GM23338 (cell line): ENCODE results near the gene ADI1. TPM values are rescaled to one million over a fixed set of nuclear protein-coding genes. Genes with fewer than 3 reads are reported as not detected.

Experiments
- ATAC-seq: fragments of 200-7000 bp; cut with Tn5 transposase; 3 replicates; pipeline ENCODE4 v1.9.1; 2020
- DNase-seq: peaks from one replicate; pipeline ENCODE4 v3.0.0-alpha.2; 2015; ENCODE audit warnings: low spot score
- H2AFZ ChIP-seq: fragments of 200-600 bp; sonication (generic); 2 replicates; pipeline ENCODE4 v1.8.0; 2016; ENCODE audit warnings: antibody characterized with exemption, mild to moderate bottlenecking, moderate library complexity
- H3F3A ChIP-seq: fragments of 200-600 bp; sonication (generic); replicated peaks from 2 replicates; pipeline ENCODE4 v1.8.0; 2017; ENCODE audit warnings: antibody characterized with exemption, mixed run types, low read depth
- H3K27ac ChIP-seq: fragments of 200-600 bp; sonication (generic); 2 replicates; pipeline ENCODE4 v1.6.1; 2016; ENCODE audit warnings: low read depth
- H3K27me3 ChIP-seq: fragments of 200-600 bp; sonication (generic); 2 replicates; pipeline ENCODE4 v1.8.0; 2016; ENCODE audit warnings: mild to moderate bottlenecking, mixed run types, moderate library complexity; ENCODE audit not compliant: insufficient read depth
- H3K36me3 ChIP-seq: fragments of 200-600 bp; sonication (generic); 2 replicates; pipeline ENCODE4 v1.8.0; 2016; ENCODE audit warnings: mild to moderate bottlenecking; ENCODE audit not compliant: insufficient read depth
- H3K4me1 ChIP-seq: fragments of 200-600 bp; sonication (generic); 2 replicates; pipeline ENCODE4 v1.8.0; 2016; ENCODE audit warnings: mild to moderate bottlenecking, moderate library complexity; ENCODE audit not compliant: insufficient read depth
- H3K4me2 ChIP-seq: fragments of 200-600 bp; sonication (generic); 2 replicates; pipeline ENCODE4 v1.7.1; 2017; ENCODE audit warnings: mixed run types
- H3K4me3 ChIP-seq: fragments of 200-600 bp; sonication (generic); 2 replicates; pipeline ENCODE4 v1.6.1; 2016; ENCODE audit warnings: mixed run types
- H3K79me2 ChIP-seq: fragments of 200-600 bp; sonication (generic); replicated peaks from 2 replicates; pipeline ENCODE4 v1.8.0; 2017; ENCODE audit warnings: mild to moderate bottlenecking; ENCODE audit not compliant: insufficient read depth
- H3K9me2 ChIP-seq: fragments of 200-600 bp; sonication (generic); 2 replicates; pipeline ENCODE4 v1.8.0; 2017; ENCODE audit not compliant: insufficient read depth
- H4K20me1 ChIP-seq: fragments of 200-600 bp; sonication (generic); replicated peaks from 2 replicates; pipeline ENCODE4 v1.8.0; 2017; ENCODE audit warnings: mild to moderate bottlenecking; ENCODE audit not compliant: insufficient read depth
- H3K27ac Mint-ChIP-seq: 2 replicates; pipeline ENCODE4 v1.8.0; 2020; ENCODE audit warnings: inconsistent platforms, mild to moderate bottlenecking, moderate library complexity, mixed read lengths
- H3K27me3 Mint-ChIP-seq: 3 replicates; pipeline ENCODE4 v1.8.0; 2022; ENCODE audit warnings: low read depth, mild to moderate bottlenecking, moderate library complexity, mixed read lengths, inconsistent platforms; ENCODE audit not compliant: insufficient read depth, poor library complexity
- H3K36me3 Mint-ChIP-seq: 3 replicates; pipeline ENCODE4 v1.8.0; 2021; ENCODE audit warnings: low read depth, mild to moderate bottlenecking, inconsistent platforms, moderate library complexity, mixed read lengths
- H3K4me1 Mint-ChIP-seq: 3 replicates; pipeline ENCODE4 v1.8.0; 2020; ENCODE audit warnings: mild to moderate bottlenecking, inconsistent platforms, mixed read lengths
- H3K4me3 Mint-ChIP-seq: 3 replicates; pipeline ENCODE4 v1.8.0; 2021; ENCODE audit warnings: moderate library complexity, mild to moderate bottlenecking, inconsistent platforms, mixed read lengths
- H3K9me3 Mint-ChIP-seq: 3 replicates; pipeline ENCODE4 v1.8.0; 2020; ENCODE audit warnings: moderate library complexity, mild to moderate bottlenecking, inconsistent platforms, mixed read lengths
- CREB1 ChIP-seq: fragments of 250-450 bp; sonication (Bioruptor Pico); IDR thresholded peaks from 2 replicates; pipeline ENCODE4 v1.5.0; 2020; ENCODE audit warnings: low read depth, mild to moderate bottlenecking, moderate library complexity
- EZH2 ChIP-seq: fragments of 200-600 bp; sonication (generic); IDR thresholded peaks from one replicate; pipeline ENCODE4 v1.8.0; 2017; ENCODE audit warnings: antibody characterized with exemption, mild to moderate bottlenecking, low read depth; ENCODE audit not compliant: unreplicated experiment
- EZH2phosphoT487 ChIP-seq: fragments of 200-600 bp; sonication (generic); IDR thresholded peaks from one replicate; pipeline ENCODE4 v1.8.1; 2018; ENCODE audit warnings: antibody characterized with exemption; ENCODE audit not compliant: unreplicated experiment
- JUNB ChIP-seq: IDR thresholded peaks from one replicate; pipeline ENCODE4 v1.6.1; 2016; ENCODE audit warnings: antibody characterized with exemption; ENCODE audit not compliant: unreplicated experiment
- NANOG ChIP-seq: IDR thresholded peaks from 2 replicates; pipeline ENCODE4 v1.6.1; 2016; ENCODE audit warnings: antibody characterized with exemption, borderline replicate concordance
- STAT1 ChIP-seq: IDR thresholded peaks from one replicate; pipeline ENCODE4 v1.6.1; 2016; ENCODE audit warnings: antibody characterized with exemption; ENCODE audit not compliant: unreplicated experiment
- ZNF331 ChIP-seq: fragments of 250-450 bp; sonication (Bioruptor Pico); IDR thresholded peaks from 2 replicates; pipeline ENCODE4 v1.5.0; 2020; ENCODE audit warnings: low read depth, mild to moderate bottlenecking, moderate library complexity
- polyA plus RNA-seq: library from polyadenylated mRNA; unstranded; fragments of >200 nt; fragmentation: Nextera tagmentation; extraction: Ambion mirVana; gene quantifications from 2 replicates; pipeline ENCODE4 v1.2.1, GENCODE V29; 2016
- total RNA-seq: library from RNA; depleted of rRNA; stranded (reverse); fragments of >200 nt; shearing (Covaris generic); gene quantifications from 2 replicates; pipeline ENCODE4 v1.2.3, GENCODE V29; 2014
- TF ChIP-seq, protein P1 (sequence below): IDR thresholded peaks from one replicate; pipeline ENCODE4 v1.6.1; 2018; ENCODE audit warnings: antibody characterized with exemption; ENCODE audit not compliant: unreplicated experiment
- TF ChIP-seq, protein P2 (sequence below), 2 experiments: fragments of 200-600 bp in 1 of 2; sonication (generic) in 1 of 2; conservative IDR thresholded peaks; 2 replicates each; pipeline versions ENCODE4 v1.5.1 to v1.6.1; 2016 to 2017; ENCODE audit warnings: antibody characterized with exemption in 2 of 2, low read depth in 2 of 2, mild to moderate bottlenecking in 2 of 2, moderate library complexity in 1 of 2
- TF ChIP-seq, protein P3 (sequence below): fragments of 250-450 bp; sonication (Bioruptor Pico); IDR thresholded peaks from 2 replicates; pipeline ENCODE4 v1.5.0; 2020; ENCODE audit warnings: mild to moderate bottlenecking, moderate library complexity
- TF ChIP-seq, protein P4 (sequence below): IDR thresholded peaks from 2 replicates; pipeline ENCODE4 v1.6.1; 2016; ENCODE audit warnings: antibody characterized with exemption

Gene ADI1
- total and polyA plus RNA-seq, 2 experiments from 2014 or later = 16.3 to 31.9 TPM

DNA sequence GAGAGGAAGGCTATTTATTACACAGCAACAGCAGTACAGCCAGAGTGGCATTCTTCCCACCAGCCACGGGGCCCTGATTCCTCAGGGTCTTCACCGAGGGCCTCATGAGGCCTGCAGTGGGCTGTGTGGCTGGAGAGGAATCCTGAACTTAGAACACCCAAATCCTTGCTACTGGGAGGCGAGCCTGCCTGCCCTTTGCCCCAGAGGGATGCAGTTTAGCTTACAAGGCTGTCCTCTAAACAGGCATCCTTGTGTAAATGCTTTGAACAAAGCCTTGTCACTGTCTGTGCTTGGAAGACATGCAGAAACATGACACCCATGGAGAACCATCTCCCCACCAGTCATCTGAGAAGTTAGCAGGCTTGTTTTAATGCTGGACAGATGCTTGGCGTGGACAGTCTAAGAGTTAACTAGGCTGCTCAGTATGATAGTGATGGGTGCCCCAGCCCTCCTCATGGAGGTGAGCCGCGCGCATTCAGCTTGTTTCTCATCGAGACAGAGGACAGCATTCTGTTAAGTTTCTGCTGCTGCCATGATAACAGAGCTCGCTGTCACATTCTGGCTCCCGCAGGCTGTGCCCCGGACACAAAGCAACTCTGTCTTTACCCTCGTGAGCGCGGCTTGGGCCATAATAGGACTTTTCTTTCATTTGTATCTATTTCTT lies 42.9 kb downstream of the ADI1 start:
- Histone ChIP-seq H3K27me3 (no peaks in the 10 kb centered on the region), H3K4me1 (no peaks in the 10 kb centered on the region), H3K9me2 (no peaks in the 10 kb centered on the region), H3K27ac (no peak overlapping the region), H3K36me3 (peaks cover 4% of the 10 kb centered on the region; the same call in 1 of the 2 replicates), H3K4me2 (no peak overlapping the region), H2AFZ (no peak overlapping the region), H4K20me1 (no peaks in the 10 kb centered on the region), H3F3A (no peaks in the 10 kb centered on the region), H3K79me2 (no peaks in the 10 kb centered on the region), H3K4me3 (no peak overlapping the region)
- no peak for DNase-seq
- no peak overlapping the region for H3K27ac Mint-ChIP-seq
- no peaks in the 10 kb centered on the region; the same call in 2 of the 3 replicates for H3K9me3 Mint-ChIP-seq
- H3K4me1 Mint-ChIP-seq = peaks cover 15% of the 10 kb centered on the region
- TF ChIP-seq NANOG = no peak
- TF ChIP-seq, protein P1, sequence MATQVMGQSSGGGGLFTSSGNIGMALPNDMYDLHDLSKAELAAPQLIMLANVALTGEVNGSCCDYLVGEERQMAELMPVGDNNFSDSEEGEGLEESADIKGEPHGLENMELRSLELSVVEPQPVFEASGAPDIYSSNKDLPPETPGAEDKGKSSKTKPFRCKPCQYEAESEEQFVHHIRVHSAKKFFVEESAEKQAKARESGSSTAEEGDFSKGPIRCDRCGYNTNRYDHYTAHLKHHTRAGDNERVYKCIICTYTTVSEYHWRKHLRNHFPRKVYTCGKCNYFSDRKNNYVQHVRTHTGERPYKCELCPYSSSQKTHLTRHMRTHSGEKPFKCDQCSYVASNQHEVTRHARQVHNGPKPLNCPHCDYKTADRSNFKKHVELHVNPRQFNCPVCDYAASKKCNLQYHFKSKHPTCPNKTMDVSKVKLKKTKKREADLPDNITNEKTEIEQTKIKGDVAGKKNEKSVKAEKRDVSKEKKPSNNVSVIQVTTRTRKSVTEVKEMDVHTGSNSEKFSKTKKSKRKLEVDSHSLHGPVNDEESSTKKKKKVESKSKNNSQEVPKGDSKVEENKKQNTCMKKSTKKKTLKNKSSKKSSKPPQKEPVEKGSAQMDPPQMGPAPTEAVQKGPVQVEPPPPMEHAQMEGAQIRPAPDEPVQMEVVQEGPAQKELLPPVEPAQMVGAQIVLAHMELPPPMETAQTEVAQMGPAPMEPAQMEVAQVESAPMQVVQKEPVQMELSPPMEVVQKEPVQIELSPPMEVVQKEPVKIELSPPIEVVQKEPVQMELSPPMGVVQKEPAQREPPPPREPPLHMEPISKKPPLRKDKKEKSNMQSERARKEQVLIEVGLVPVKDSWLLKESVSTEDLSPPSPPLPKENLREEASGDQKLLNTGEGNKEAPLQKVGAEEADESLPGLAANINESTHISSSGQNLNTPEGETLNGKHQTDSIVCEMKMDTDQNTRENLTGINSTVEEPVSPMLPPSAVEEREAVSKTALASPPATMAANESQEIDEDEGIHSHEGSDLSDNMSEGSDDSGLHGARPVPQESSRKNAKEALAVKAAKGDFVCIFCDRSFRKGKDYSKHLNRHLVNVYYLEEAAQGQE = no peak
- no peak for TF ChIP-seq ZNF331 (CRISPR knock-in tag)
- no peak for TF ChIP-seq EZH2
- no peak for TF ChIP-seq JUNB
- TF ChIP-seq CREB1 (CRISPR knock-in tag) = no peak
- TF ChIP-seq, protein P2, sequence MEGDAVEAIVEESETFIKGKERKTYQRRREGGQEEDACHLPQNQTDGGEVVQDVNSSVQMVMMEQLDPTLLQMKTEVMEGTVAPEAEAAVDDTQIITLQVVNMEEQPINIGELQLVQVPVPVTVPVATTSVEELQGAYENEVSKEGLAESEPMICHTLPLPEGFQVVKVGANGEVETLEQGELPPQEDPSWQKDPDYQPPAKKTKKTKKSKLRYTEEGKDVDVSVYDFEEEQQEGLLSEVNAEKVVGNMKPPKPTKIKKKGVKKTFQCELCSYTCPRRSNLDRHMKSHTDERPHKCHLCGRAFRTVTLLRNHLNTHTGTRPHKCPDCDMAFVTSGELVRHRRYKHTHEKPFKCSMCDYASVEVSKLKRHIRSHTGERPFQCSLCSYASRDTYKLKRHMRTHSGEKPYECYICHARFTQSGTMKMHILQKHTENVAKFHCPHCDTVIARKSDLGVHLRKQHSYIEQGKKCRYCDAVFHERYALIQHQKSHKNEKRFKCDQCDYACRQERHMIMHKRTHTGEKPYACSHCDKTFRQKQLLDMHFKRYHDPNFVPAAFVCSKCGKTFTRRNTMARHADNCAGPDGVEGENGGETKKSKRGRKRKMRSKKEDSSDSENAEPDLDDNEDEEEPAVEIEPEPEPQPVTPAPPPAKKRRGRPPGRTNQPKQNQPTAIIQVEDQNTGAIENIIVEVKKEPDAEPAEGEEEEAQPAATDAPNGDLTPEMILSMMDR (conservative IDR thresholded peaks at IDR 0.05; ENCODE audit: low read depth in 2 of 2) = no peak
- TF ChIP-seq, protein P3, sequence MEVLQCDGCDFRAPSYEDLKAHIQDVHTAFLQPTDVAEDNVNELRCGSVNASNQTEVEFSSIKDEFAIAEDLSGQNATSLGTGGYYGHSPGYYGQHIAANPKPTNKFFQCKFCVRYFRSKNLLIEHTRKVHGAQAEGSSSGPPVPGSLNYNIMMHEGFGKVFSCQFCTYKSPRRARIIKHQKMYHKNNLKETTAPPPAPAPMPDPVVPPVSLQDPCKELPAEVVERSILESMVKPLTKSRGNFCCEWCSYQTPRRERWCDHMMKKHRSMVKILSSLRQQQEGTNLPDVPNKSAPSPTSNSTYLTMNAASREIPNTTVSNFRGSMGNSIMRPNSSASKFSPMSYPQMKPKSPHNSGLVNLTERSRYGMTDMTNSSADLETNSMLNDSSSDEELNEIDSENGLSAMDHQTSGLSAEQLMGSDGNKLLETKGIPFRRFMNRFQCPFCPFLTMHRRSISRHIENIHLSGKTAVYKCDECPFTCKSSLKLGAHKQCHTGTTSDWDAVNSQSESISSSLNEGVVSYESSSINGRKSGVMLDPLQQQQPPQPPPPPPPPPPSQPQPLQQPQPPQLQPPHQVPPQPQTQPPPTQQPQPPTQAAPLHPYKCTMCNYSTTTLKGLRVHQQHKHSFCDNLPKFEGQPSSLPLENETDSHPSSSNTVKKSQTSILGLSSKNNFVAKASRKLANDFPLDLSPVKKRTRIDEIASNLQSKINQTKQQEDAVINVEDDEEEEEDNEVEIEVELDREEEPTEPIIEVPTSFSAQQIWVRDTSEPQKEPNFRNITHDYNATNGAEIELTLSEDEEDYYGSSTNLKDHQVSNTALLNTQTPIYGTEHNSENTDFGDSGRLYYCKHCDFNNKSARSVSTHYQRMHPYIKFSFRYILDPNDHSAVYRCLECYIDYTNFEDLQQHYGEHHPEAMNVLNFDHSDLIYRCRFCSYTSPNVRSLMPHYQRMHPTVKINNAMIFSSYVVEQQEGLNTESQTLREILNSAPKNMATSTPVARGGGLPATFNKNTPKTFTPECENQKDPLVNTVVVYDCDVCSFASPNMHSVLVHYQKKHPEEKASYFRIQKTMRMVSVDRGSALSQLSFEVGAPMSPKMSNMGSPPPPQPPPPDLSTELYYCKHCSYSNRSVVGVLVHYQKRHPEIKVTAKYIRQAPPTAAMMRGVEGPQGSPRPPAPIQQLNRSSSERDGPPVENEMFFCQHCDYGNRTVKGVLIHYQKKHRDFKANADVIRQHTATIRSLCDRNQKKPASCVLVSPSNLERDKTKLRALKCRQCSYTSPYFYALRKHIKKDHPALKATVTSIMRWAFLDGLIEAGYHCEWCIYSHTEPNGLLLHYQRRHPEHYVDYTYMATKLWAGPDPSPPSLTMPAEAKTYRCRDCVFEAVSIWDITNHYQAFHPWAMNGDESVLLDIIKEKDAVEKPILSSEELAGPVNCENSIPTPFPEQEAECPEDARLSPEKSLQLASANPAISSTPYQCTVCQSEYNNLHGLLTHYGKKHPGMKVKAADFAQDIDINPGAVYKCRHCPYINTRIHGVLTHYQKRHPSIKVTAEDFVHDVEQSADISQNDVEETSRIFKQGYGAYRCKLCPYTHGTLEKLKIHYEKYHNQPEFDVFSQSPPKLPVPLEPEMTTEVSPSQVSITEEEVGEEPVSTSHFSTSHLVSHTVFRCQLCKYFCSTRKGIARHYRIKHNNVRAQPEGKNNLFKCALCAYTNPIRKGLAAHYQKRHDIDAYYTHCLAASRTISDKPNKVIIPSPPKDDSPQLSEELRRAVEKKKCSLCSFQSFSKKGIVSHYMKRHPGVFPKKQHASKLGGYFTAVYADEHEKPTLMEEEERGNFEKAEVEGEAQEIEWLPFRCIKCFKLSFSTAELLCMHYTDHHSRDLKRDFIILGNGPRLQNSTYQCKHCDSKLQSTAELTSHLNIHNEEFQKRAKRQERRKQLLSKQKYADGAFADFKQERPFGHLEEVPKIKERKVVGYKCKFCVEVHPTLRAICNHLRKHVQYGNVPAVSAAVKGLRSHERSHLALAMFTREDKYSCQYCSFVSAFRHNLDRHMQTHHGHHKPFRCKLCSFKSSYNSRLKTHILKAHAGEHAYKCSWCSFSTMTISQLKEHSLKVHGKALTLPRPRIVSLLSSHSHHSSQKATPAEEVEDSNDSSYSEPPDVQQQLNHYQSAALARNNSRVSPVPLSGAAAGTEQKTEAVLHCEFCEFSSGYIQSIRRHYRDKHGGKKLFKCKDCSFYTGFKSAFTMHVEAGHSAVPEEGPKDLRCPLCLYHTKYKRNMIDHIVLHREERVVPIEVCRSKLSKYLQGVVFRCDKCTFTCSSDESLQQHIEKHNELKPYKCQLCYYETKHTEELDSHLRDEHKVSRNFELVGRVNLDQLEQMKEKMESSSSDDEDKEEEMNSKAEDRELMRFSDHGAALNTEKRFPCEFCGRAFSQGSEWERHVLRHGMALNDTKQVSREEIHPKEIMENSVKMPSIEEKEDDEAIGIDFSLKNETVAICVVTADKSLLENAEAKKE = no peak
- TF ChIP-seq EZH2phosphoT487 = no peak
- TF ChIP-seq, protein P4, sequence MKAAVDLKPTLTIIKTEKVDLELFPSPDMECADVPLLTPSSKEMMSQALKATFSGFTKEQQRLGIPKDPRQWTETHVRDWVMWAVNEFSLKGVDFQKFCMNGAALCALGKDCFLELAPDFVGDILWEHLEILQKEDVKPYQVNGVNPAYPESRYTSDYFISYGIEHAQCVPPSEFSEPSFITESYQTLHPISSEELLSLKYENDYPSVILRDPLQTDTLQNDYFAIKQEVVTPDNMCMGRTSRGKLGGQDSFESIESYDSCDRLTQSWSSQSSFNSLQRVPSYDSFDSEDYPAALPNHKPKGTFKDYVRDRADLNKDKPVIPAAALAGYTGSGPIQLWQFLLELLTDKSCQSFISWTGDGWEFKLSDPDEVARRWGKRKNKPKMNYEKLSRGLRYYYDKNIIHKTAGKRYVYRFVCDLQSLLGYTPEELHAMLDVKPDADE = no peak
- TF ChIP-seq STAT1 = no peak
- peaks cover 11% of the 10 kb centered on the region for H3K27me3 Mint-ChIP-seq
- ATAC-seq = no peak
- H3K36me3 Mint-ChIP-seq = peaks cover 28% of the 10 kb centered on the region
- H3K4me3 Mint-ChIP-seq = no peak overlapping the region
